Measurements from ENCODE around the gene ING1. TPM values are rescaled to one million over a fixed set of nuclear protein-coding genes. Genes with fewer than 3 reads are reported as not detected.
A peak's percentile ranks its signal among the peaks of the same experiment; 100 is the strongest.

The ING1 gene
- total RNA-seq, 2 donors from 2014 or later: 23.2 to 23.6 TPM

DNA sequence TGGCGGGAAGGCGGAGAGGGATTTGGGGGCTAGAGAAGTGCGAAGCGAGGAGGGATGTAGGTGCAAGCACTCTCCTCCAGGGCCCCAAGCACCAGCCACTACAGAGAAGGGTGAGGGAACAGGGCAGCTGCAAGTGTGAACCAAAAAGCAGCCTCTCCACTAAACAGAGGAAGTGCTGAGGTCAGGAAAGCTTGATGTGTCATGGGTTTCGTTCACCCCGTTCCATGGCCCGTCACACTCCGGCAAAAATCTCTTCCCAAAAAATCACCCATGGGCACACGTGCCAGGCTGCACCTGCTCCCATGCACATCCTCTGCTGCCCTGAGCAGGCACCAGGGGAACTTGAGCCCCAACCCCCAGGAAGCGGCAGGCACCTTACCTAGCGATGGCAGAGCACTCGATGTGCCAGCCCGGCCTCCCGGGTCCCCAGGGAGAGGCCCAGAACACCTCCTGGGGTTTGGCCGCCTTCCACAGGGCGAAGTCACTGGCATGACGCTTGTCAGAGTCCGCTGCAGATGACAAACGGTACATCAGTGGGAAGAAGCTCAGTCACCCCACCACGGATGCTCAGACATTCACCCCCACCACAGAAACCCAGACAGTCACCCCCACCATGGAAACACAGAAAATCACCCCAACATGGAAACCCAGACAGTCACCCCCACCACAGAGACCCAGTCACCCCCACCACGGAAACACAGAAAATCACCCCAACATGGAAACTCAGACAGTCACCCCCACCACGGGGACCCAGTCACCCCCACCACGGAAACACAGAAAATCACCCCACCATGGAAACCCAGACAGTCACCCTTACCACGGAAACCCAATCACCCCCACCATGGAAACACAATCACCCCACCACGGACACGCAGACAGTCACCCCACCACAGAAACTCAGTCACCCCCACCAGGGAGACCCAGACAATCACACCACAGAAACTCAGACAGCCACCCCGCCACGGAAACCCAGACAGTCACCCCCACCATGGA, 36.6 kb upstream of the ING1 start:
- no peaks in the 10 kb centered on the region for H3K27me3 ChIP-seq (ENCODE audit: control insufficient read depth, insufficient read depth, low read length, poor library complexity, severe bottlenecking)
- peaks cover 24% of the 10 kb centered on the region for H3K9me3 Mint-ChIP-seq
- no peak overlapping the region for H3K27ac Mint-ChIP-seq
- H3K9ac ChIP-seq (ENCODE audit: extremely low read depth, low read length, poor library complexity, severe bottlenecking): no peak overlapping the region
- H3K36me3 Mint-ChIP-seq (ENCODE audit: low read depth): peaks cover 70% of the 10 kb centered on the region
- 96 to 98% methylated on average over 9 to 26 of the region's 28 CpGs for WGBS, 2 experiments (ENCODE audit: insufficient coverage in 1 of 2, insufficient read length in 1 of 2)
- TF ChIP-seq, protein P1, sequence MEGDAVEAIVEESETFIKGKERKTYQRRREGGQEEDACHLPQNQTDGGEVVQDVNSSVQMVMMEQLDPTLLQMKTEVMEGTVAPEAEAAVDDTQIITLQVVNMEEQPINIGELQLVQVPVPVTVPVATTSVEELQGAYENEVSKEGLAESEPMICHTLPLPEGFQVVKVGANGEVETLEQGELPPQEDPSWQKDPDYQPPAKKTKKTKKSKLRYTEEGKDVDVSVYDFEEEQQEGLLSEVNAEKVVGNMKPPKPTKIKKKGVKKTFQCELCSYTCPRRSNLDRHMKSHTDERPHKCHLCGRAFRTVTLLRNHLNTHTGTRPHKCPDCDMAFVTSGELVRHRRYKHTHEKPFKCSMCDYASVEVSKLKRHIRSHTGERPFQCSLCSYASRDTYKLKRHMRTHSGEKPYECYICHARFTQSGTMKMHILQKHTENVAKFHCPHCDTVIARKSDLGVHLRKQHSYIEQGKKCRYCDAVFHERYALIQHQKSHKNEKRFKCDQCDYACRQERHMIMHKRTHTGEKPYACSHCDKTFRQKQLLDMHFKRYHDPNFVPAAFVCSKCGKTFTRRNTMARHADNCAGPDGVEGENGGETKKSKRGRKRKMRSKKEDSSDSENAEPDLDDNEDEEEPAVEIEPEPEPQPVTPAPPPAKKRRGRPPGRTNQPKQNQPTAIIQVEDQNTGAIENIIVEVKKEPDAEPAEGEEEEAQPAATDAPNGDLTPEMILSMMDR (conservative IDR thresholded peaks at IDR 0.05): no peak
- H3K4me1 Mint-ChIP-seq: no peaks in the 10 kb centered on the region
- no peak overlapping the region for H3K4me3 ChIP-seq (ENCODE audit: low read length)
- H3K4me1 ChIP-seq (ENCODE audit: control insufficient read depth, insufficient read depth, low read length): no peaks in the 10 kb centered on the region
- DNase-seq: no peak
- no peak overlapping the region for H3K27ac ChIP-seq (ENCODE audit: low read depth, low read length)
- no peaks in the 10 kb centered on the region for H3K27me3 Mint-ChIP-seq (ENCODE audit: insufficient read depth)
- H3K9me3 ChIP-seq (ENCODE audit: control insufficient read depth, low read length): no peaks in the 10 kb centered on the region
- no peak overlapping the region for H3K4me3 Mint-ChIP-seq
- peaks cover 43% of the 10 kb centered on the region for H3K36me3 ChIP-seq (ENCODE audit: control insufficient read depth, insufficient read depth, low read length)

GRCh38 chr13:110677731-110678545, 35.6 kb upstream of the ING1 start:
- Histone ChIP-seq H3K4me3 (ENCODE audit: low read length) (no peak overlapping the region), H3K36me3 (ENCODE audit: control insufficient read depth, insufficient read depth, low read length) (peaks cover 53% of the 10 kb centered on the region), H3K9ac (ENCODE audit: extremely low read depth, low read length, poor library complexity, severe bottlenecking) (no peak overlapping the region), H3K4me1 (ENCODE audit: control insufficient read depth, insufficient read depth, low read length) (no peaks in the 10 kb centered on the region), H3K9me3 (ENCODE audit: control insufficient read depth, low read length) (no peaks in the 10 kb centered on the region), H3K27me3 (ENCODE audit: control insufficient read depth, insufficient read depth, low read length, poor library complexity, severe bottlenecking) (no peaks in the 10 kb centered on the region), H3K27ac (ENCODE audit: low read depth, low read length) (no peak overlapping the region)
- Mint-ChIP-seq H3K36me3 (ENCODE audit: low read depth) (peaks cover 68% of the 10 kb centered on the region), H3K4me1 (no peaks in the 10 kb centered on the region), H3K27me3 (ENCODE audit: insufficient read depth) (no peaks in the 10 kb centered on the region), H3K4me3 (no peak overlapping the region), H3K27ac (no peak overlapping the region), H3K9me3 (peaks cover 17% of the 10 kb centered on the region)
- TF ChIP-seq, protein P1 (conservative IDR thresholded peaks at IDR 0.05): no peak
- DNase-seq: no peak
- 94 to 99% methylated on average over 17 to 28 of the region's 28 CpGs for WGBS, 2 experiments (ENCODE audit: insufficient coverage in 1 of 2, insufficient read length in 1 of 2)

- H3K36me3 ChIP-seq (ENCODE audit: control insufficient read depth, insufficient read depth, low read length): peaks cover 70% of the 10 kb centered on the region
- TF ChIP-seq, protein P1 (conservative IDR thresholded peaks at IDR 0.05): peak; percentile 74
- no peaks in the 10 kb centered on the region for H3K27me3 ChIP-seq (ENCODE audit: control insufficient read depth, insufficient read depth, low read length, poor library complexity, severe bottlenecking)
- H3K9me3 Mint-ChIP-seq: peaks cover 3% of the 10 kb centered on the region
- no peak overlapping the region for H3K9ac ChIP-seq (ENCODE audit: extremely low read depth, low read length, poor library complexity, severe bottlenecking)
- no peaks in the 10 kb centered on the region for H3K4me1 Mint-ChIP-seq
- H3K4me3 Mint-ChIP-seq: no peak overlapping the region
- H3K4me3 ChIP-seq (ENCODE audit: low read length): no peak overlapping the region
- no peaks in the 10 kb centered on the region for H3K27me3 Mint-ChIP-seq (ENCODE audit: insufficient read depth)
- H3K9me3 ChIP-seq (ENCODE audit: control insufficient read depth, low read length): no peaks in the 10 kb centered on the region
- DNase-seq: peak; percentile 81
- no peaks in the 10 kb centered on the region for H3K4me1 ChIP-seq (ENCODE audit: control insufficient read depth, insufficient read depth, low read length)
- no peak overlapping the region for H3K27ac Mint-ChIP-seq
- H3K27ac ChIP-seq (ENCODE audit: low read depth, low read length): no peak overlapping the region
- 90 to 100% methylated on average over 1 to 7 of the region's 7 CpGs for WGBS, 2 experiments (ENCODE audit: insufficient coverage in 1 of 2, insufficient read length in 1 of 2)
- peaks cover 66% of the 10 kb centered on the region for H3K36me3 Mint-ChIP-seq (ENCODE audit: low read depth)
Measured at GRCh38 chr13:110680852-110681251, 32.6 kb upstream of the ING1 start.
